Right lobe of liver (tissue), 6 donors: ENCODE results near the gene MUC13. TPM values are rescaled to one million over a fixed set of nuclear protein-coding genes. Genes with fewer than 3 reads are reported as not detected.

Experiments
- ATAC-seq, 4 donors: fragments of 200-7000 bp; cut with Tn5 transposase; one replicate each; pipeline ENCODE4 v1.9.1; 2020; ENCODE audit warnings: mild to moderate bottlenecking in 4 of 4, moderate library complexity in 4 of 4
- DNase-seq, 3 donors: peaks; one replicate each; pipeline ENCODE4 v3.0.0-alpha.2; 2020
- H3K27ac ChIP-seq, 3 donors: fragments of 200-600 bp; one replicate each; pipeline ENCODE4 v1.8.0; 2022
- H3K27me3 ChIP-seq, 2 donors: fragments of 200-600 bp; one replicate each; pipeline ENCODE4 v1.8.0; 2022
- H3K36me3 ChIP-seq, 4 donors: fragments of 200-600 bp; sonication (generic) in 1 of 4; one replicate each; pipeline versions ENCODE4 v1.5.1 to v1.8.0; 2017 to 2022; ENCODE audit warnings: control low read depth in 1 of 4
- H3K4me1 ChIP-seq, 4 donors: fragments of 200-600 bp; sonication (generic) in 1 of 4; one replicate each; pipeline versions ENCODE4 v1.5.1 to v1.8.0; 2017 to 2022; ENCODE audit warnings: control low read depth in 1 of 4
- H3K4me3 ChIP-seq, 3 donors: fragments of 200-600 bp; one replicate each; pipeline ENCODE4 v1.8.0; 2022
- H3K9me3 ChIP-seq, 4 donors: fragments of 200-600 bp; sonication (generic) in 1 of 4; one replicate each; pipeline versions ENCODE4 v1.5.1 to v1.8.0; 2017 to 2022; ENCODE audit warnings: control low read depth in 1 of 4
- POLR2A ChIP-seq: fragments of 450-650 bp; IDR thresholded peaks from one replicate; pipeline ENCODE4 v1.6.1; 2017; ENCODE audit warnings: antibody characterized with exemption, mild to moderate bottlenecking
- WGBS: methylation state at CpG from one replicate; pipeline ENCODE4 v1.1.6; 2018; ENCODE audit warnings: low coverage, low lambda C conversion rate; ENCODE audit not compliant: insufficient coverage; ENCODE audit errors: missing lambda C conversion rate; 5-methylcytosine and 5-hydroxymethylcytosine counted together
- intact Hi-C, 2 donors: fragments of 100-400 bp; cut with DNase I; formaldehyde crosslinking; loops; one replicate each; pipeline versions ENCODE4 v1.11.2 to v1.14.1; 2022
- long read RNA-seq: library from polyadenylated mRNA; unstranded; transcript quantifications from one replicate; pipeline ENCODE4 v2.0.0, GENCODE V29; 2019
- total RNA-seq, 6 experiments: library from RNA; depleted of rRNA in 2 of 6; stranded (reverse); fragments of >200 nt in 2 of 6; fragmentation: NEBNext Ultra II Directional in 3 of 6; extraction: Animal tissue kit (Norgen Biotek cat#: 25700) in 3 of 6; gene quantifications; one replicate each; pipeline versions ENCODE4 v1.1.0 to v1.2.4, GENCODE V29; 2016 to 2023
- TF ChIP-seq, protein P1 (sequence below), 4 donors: fragments of 200-600 bp in 3 of 4; fragments of 450-650 bp in 1 of 4; IDR thresholded peaks; one replicate each; pipeline versions ENCODE4 v1.5.1 to v1.8.0; 2016 to 2022; ENCODE audit warnings: antibody characterized with exemption in 4 of 4, mild to moderate bottlenecking in 2 of 4
- donor health status: DM: no; HTN: yes; CAD: no.
- donor health status: DM: no; HTN: no; CAD: no.
- donor health status: DM: no; HTN: no; CAD: no.
- donor health status: DM: no; HTN: yes; CAD: no.
- donor health status: DM: no; HTN: yes; CAD: no.

Gene MUC13, protein sequence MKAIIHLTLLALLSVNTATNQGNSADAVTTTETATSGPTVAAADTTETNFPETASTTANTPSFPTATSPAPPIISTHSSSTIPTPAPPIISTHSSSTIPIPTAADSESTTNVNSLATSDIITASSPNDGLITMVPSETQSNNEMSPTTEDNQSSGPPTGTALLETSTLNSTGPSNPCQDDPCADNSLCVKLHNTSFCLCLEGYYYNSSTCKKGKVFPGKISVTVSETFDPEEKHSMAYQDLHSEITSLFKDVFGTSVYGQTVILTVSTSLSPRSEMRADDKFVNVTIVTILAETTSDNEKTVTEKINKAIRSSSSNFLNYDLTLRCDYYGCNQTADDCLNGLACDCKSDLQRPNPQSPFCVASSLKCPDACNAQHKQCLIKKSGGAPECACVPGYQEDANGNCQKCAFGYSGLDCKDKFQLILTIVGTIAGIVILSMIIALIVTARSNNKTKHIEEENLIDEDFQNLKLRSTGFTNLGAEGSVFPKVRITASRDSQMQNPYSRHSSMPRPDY
- total RNA-seq = 1 to 10 TPM in 3 of 6 experiments, not detected in 3; 1.9 to 4.5 (median 2.1) TPM
- long read RNA-seq = 0 reads

- Histone ChIP-seq H3K9me3 (no peaks in the 10 kb centered on the region), H3K4me1 (no peaks in the 10 kb centered on the region), H3K27ac (no peak within 1 kb of the TSS), H3K27me3 (no peaks in the 10 kb centered on the region), H3K4me3 (no peak within 1 kb of the TSS), H3K36me3 (no peaks in the 10 kb centered on the region)
- TF ChIP-seq POLR2A = no peak
- TF ChIP-seq, protein P1, sequence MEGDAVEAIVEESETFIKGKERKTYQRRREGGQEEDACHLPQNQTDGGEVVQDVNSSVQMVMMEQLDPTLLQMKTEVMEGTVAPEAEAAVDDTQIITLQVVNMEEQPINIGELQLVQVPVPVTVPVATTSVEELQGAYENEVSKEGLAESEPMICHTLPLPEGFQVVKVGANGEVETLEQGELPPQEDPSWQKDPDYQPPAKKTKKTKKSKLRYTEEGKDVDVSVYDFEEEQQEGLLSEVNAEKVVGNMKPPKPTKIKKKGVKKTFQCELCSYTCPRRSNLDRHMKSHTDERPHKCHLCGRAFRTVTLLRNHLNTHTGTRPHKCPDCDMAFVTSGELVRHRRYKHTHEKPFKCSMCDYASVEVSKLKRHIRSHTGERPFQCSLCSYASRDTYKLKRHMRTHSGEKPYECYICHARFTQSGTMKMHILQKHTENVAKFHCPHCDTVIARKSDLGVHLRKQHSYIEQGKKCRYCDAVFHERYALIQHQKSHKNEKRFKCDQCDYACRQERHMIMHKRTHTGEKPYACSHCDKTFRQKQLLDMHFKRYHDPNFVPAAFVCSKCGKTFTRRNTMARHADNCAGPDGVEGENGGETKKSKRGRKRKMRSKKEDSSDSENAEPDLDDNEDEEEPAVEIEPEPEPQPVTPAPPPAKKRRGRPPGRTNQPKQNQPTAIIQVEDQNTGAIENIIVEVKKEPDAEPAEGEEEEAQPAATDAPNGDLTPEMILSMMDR (IDR thresholded peaks at IDR 0.05) = no peak
- ATAC-seq (peak in 1 of 4 donors; percentile 70), DNase-seq (no peak)
- intact Hi-C loops = no loop called here
- 35% methylated on average over 5 of the region's 5 CpGs for WGBS
Observed at GRCh38 chr3:124934577-124934976, at the start of gene MUC13. MUC13 (minus strand) TSS chr3:124934751; CDS start chr3:124934712, 39 bp downstream.

DNA sequence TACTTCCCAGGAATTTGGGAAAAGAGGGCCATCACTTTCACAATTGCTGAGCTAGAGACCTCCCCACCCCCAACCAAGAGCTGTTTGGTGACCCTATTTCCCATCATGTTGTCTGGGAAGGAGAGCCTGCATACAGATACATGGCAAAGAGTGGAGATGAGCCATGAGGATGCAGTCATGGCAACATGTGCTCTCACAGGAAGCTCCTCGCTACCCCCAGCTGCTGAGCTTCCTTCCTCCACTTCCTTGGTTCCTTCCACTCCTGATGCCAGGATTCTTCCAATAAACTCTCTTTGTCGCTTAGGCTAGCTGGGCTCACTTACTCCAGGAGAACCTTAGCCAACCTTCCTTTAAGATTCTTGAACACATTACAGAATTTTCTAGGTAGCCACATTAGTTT is 48.3 kb upstream of the MUC13 start:
- Histone ChIP-seq H3K4me1 (no peaks in the 10 kb centered on the region), H3K4me3 (no peak overlapping the region), H3K27ac (no peak overlapping the region), H3K27me3 (no peaks in the 10 kb centered on the region), H3K36me3 (no peaks in the 10 kb centered on the region), H3K9me3 (no peaks in the 10 kb centered on the region)
- TF ChIP-seq POLR2A = no peak
- TF ChIP-seq, protein P1 (IDR thresholded peaks at IDR 0.05) = no peak
- 80% methylated on average over 1 of the region's 2 CpGs for WGBS
- ATAC-seq (peak in 1 of 4 donors; percentile 41), DNase-seq (no peak)
- intact Hi-C loops = no loop called here

GRCh38 chr3:124981472-124981871 is 46.9 kb upstream of the MUC13 start:
- Histone ChIP-seq H3K4me1 (no peaks in the 10 kb centered on the region), H3K4me3 (no peak overlapping the region), H3K36me3 (no peaks in the 10 kb centered on the region), H3K9me3 (no peaks in the 10 kb centered on the region), H3K27ac (no peak overlapping the region), H3K27me3 (no peaks in the 10 kb centered on the region)
- ATAC-seq (no peak), DNase-seq (no peak)
- TF ChIP-seq, protein P1 (IDR thresholded peaks at IDR 0.05) = no peak
- no peak for TF ChIP-seq POLR2A
- intact Hi-C loops = no loop called here
- 85% methylated on average over 4 of the region's 5 CpGs for WGBS

DNA sequence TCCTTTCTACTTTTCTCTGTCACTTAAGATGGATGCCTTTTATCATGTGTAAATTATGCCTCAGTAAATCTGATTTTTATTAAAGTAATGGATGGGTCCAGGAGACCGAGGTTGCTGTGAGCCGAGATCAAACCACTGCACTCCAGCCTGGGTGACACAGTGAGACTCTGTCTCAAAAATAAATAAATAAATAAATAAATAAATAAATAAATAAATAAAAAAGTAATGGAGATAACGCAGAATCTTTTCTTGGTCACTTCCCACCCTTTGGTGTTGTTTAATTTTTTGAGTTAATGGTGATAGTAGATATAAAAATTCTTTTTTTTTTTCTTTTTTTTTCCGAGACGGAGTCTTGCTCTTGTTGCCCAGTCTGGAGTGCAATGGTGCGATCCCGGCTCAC is 44.1 kb upstream of the MUC13 start:
- DNase-seq = no peak
- Histone ChIP-seq H3K4me1 (no peaks in the 10 kb centered on the region), H3K36me3 (no peaks in the 10 kb centered on the region), H3K4me3 (no peak overlapping the region), H3K27me3 (no peaks in the 10 kb centered on the region), H3K9me3 (no peaks in the 10 kb centered on the region), H3K27ac (no peak overlapping the region)
- TF ChIP-seq, protein P1 (IDR thresholded peaks at IDR 0.05) = no peak
- no peak for TF ChIP-seq POLR2A
- no peak for ATAC-seq
- intact Hi-C loops = no loop called here
- WGBS = 87% methylated on average over 5 of the region's 7 CpGs
